SJSA1 (cell line): Measurements from ENCODE around the gene USP27X. TPM values are rescaled to one million over a fixed set of nuclear protein-coding genes. Genes with fewer than 3 reads are reported as not detected.

ENCODE experiments used
- DNase-seq, 2 experiments: peaks; one replicate each; pipeline ENCODE4 v3.0.0-alpha.2; 2015 to 2020; ENCODE audit warnings: low spot score in 2 of 2, low read depth in 1 of 2
- H3K27ac ChIP-seq: fragments of 250-450 bp; sonication (Bioruptor Pico); 2 replicates; pipeline ENCODE4 v1.5.1; 2020; ENCODE audit warnings: mild to moderate bottlenecking, moderate library complexity
- H3K27me3 ChIP-seq: fragments of 250-450 bp; sonication (Bioruptor Pico); replicated peaks from 2 replicates; pipeline ENCODE4 v1.5.1; 2020; ENCODE audit warnings: mild to moderate bottlenecking, moderate library complexity
- H3K36me3 ChIP-seq: fragments of 250-450 bp; sonication (Bioruptor Pico); 2 replicates; pipeline ENCODE4 v1.5.1; 2020; ENCODE audit warnings: mild to moderate bottlenecking
- H3K4me1 ChIP-seq: fragments of 250-450 bp; sonication (Bioruptor Pico); replicated peaks from 2 replicates; pipeline ENCODE4 v1.6.1; 2021; ENCODE audit warnings: mild to moderate bottlenecking
- H3K4me3 ChIP-seq: fragments of 250-450 bp; sonication (Bioruptor Pico); 2 replicates; pipeline ENCODE4 v1.5.1; 2020; ENCODE audit warnings: mild to moderate bottlenecking
- H3K9me3 ChIP-seq: fragments of 250-450 bp; sonication (Bioruptor Pico); replicated peaks from 2 replicates; pipeline ENCODE4 v1.5.1; 2020; ENCODE audit warnings: mild to moderate bottlenecking
- total RNA-seq: library from RNA; depleted of rRNA; stranded (reverse); fragments of >200 nt; shearing (Covaris generic); gene quantifications from 2 replicates; pipeline ENCODE4 v1.2.3, GENCODE V29; 2014; rRNA removed

The USP27X gene
- total RNA-seq: 0.66 and 0.87 TPM in 2 replicates

DNA sequence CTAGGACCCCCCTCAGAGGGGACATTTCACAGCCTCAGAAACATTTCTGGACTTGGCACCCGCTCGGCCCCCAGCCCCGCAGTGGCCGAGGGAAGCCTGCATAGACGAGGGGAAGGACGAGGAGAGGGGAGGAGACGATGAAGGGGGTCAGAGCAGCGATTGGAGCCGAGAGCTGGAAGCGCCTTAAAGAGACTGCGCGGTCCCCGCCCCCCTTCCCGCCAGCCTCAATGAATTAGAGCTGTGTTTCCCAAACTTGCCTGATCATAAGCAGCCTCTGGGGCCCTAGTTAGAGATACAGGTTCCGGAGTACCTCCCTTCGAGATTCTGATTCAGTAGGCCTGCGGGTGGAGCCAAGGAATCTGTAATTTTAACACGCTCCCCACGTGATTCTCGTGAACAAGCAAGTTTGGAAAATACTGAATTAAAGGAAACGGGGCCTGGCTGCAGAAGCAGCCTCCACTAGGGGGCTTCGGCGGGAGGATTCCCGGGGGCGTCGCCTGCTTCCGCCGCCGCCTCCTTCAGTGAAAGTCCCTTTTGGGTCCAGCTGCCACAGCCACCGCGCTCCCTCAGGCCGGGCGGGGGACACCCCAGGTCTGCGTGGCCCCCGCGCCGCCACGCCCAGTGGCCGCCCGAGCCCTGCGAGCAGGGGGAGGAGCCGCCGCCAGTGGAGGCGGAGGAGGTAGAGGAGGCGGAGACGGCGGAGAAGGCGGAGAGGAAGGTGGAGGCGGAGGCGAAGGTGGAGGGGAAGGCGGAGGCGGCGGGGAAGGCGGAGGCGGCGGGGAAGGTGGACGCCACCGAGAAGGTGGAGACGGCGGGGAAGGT, at the start of gene USP27X:
USP27X (plus strand) TSS at position 651 of the 822 bp plus-strand sequence. CDS start 824 bp downstream, outside the sequence.
- H3K9me3 ChIP-seq: no peaks in the 10 kb centered on the region
- H3K4me3 ChIP-seq: peak within 1 kb of the TSS; percentile 52
- no peaks in the 10 kb centered on the region for H3K27me3 ChIP-seq
- H3K4me1 ChIP-seq: 0 out of 2 replicates have a peak, but pooled peaks cover 3% of the 10 kb centered on the region
- H3K36me3 ChIP-seq: no peaks in the 10 kb centered on the region
- no peak within 1 kb of the TSS for H3K27ac ChIP-seq
- DNase-seq: peak; percentile 77 to 78

GRCh38 chrX:49838374-49838773, 40.9 kb upstream of the USP27X start:
- DNase-seq: peak in 1 of 2 experiments; percentile 0
- Histone ChIP-seq H3K4me3 (no peak overlapping the region), H3K27me3 (no peaks in the 10 kb centered on the region), H3K27ac (no peak overlapping the region), H3K36me3 (no peaks in the 10 kb centered on the region), H3K9me3 (no peaks in the 10 kb centered on the region), H3K4me1 (no peaks in the 10 kb centered on the region)

DNA sequence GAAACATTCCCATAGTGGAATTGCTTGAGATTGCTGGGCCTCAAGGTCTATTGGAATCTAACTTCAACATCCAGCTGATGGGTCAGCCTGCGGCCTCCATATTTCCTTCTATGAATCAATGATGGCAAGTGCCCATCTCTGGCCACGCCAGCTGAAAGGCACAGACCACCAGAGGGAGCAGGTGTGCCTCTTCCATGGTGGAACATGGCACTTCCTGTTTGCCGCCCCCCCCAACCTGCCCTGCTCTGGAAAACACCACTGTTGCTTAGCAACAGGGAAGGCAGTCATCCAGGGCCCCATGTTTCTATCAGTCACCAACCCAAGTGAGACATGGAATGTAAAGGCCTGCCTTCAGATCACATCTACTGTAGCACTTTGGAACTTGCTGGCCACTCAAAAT, 38.6 kb upstream of the USP27X start:
- H3K27ac ChIP-seq: no peak overlapping the region
- peak; percentile 4 to 46 for DNase-seq
- no peaks in the 10 kb centered on the region for H3K9me3 ChIP-seq
- H3K27me3 ChIP-seq: no peaks in the 10 kb centered on the region
- no peak overlapping the region for H3K4me3 ChIP-seq
- H3K36me3 ChIP-seq: no peaks in the 10 kb centered on the region
- no peaks in the 10 kb centered on the region for H3K4me1 ChIP-seq

DNA sequence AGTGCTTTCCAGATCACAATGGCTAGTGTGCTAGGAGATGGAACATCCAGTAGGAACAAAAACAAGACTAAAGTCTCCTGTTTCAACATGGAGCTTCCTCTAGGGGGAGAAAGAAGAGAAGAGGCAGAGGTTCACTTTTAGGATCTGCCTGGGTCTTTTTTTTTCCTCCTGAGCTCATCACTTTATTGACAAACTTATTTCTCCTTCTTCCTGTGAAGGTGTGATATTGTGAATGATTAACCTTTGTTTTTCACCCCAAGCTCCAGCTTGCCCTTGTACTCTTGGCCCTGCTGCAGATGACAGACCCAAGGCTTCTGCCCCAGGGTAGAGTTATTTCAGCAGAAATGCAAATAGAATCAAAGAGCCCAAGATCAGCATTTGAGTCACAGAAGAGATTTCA, 36.7 kb upstream of the USP27X start:
- H3K27me3 ChIP-seq: no peaks in the 10 kb centered on the region
- H3K36me3 ChIP-seq: no peaks in the 10 kb centered on the region
- no peaks in the 10 kb centered on the region for H3K4me1 ChIP-seq
- no peak for DNase-seq
- H3K9me3 ChIP-seq: no peaks in the 10 kb centered on the region
- no peak overlapping the region for H3K27ac ChIP-seq
- H3K4me3 ChIP-seq: no peak overlapping the region

DNA sequence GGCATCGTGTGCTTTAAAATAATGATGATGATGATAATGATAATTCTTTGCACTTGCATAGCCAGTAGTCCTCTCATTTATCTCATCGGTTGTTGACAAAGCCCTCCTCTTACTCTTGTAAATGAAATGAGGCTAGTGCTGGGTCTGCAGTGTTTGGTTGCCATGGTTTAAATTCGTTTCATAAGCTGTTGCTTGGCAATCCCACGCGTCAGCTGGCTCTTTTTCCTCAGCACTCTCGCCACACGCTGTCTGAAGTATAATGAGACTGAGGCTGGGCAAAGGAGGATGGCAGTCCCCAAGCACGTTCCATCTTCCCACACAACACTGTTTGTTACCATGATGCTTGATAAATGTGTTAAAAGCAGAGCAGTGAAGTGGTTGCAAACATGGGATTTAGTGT, 34.7 kb upstream of the USP27X start:
- no peaks in the 10 kb centered on the region for H3K36me3 ChIP-seq
- H3K27ac ChIP-seq: no peak overlapping the region
- no peaks in the 10 kb centered on the region for H3K9me3 ChIP-seq
- no peaks in the 10 kb centered on the region for H3K4me1 ChIP-seq
- no peaks in the 10 kb centered on the region for H3K27me3 ChIP-seq
- DNase-seq: no peak
- no peak overlapping the region for H3K4me3 ChIP-seq

GRCh38 chrX:49845701-49846403, 33.4 kb upstream of the USP27X start:
- no peak overlapping the region for H3K4me3 ChIP-seq
- H3K36me3 ChIP-seq: no peaks in the 10 kb centered on the region
- no peak for DNase-seq
- no peak overlapping the region for H3K27ac ChIP-seq
- no peaks in the 10 kb centered on the region for H3K27me3 ChIP-seq
- no peaks in the 10 kb centered on the region for H3K4me1 ChIP-seq
- no peaks in the 10 kb centered on the region for H3K9me3 ChIP-seq

DNA sequence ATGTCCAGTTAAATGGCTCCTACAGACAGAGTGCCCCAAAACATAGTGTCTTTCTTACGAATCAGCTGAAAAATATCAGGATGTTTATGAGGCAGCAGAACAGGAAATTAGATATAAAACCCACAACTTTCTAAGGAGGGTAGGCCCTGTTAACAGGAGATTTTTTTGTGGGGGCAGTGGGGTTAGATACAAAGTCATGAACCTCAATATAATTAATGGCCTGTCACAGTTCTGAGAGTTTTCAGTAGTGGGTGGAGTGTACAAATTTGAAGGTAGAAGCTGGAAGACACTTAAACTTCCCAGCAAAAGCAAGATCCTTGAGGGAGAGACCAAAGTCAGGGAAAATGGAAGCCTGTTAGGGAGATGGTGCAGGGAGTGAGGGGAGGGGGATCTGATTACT, 32.8 kb upstream of the USP27X start:
- H3K4me1 ChIP-seq: no peaks in the 10 kb centered on the region
- H3K9me3 ChIP-seq: no peaks in the 10 kb centered on the region
- H3K36me3 ChIP-seq: no peaks in the 10 kb centered on the region
- no peak overlapping the region for H3K4me3 ChIP-seq
- no peak overlapping the region for H3K27ac ChIP-seq
- no peak for DNase-seq
- H3K27me3 ChIP-seq: no peaks in the 10 kb centered on the region

DNA sequence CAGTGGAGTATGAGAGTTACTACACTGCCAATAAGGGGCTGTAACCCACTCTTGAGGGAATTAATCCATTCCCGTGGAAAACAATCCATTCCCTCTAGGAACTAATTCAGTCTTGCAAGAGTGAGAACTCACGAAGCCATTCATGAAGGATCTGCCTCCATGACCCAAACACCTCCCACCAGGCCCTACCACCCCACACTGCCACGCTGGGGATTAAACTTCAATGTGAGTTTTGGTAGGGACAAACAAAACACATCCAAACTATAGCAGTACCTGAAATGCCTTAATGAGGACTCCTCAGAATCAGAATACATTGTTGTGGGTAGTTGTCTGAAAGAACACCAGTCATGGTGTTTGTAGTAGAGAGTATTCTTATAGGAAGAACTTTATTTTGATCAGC, 31.0 kb upstream of the USP27X start:
- no peak overlapping the region for H3K4me3 ChIP-seq
- H3K4me1 ChIP-seq: no peaks in the 10 kb centered on the region
- no peaks in the 10 kb centered on the region for H3K9me3 ChIP-seq
- no peaks in the 10 kb centered on the region for H3K27me3 ChIP-seq
- no peaks in the 10 kb centered on the region for H3K36me3 ChIP-seq
- H3K27ac ChIP-seq: no peak overlapping the region
- DNase-seq: no peak

DNA sequence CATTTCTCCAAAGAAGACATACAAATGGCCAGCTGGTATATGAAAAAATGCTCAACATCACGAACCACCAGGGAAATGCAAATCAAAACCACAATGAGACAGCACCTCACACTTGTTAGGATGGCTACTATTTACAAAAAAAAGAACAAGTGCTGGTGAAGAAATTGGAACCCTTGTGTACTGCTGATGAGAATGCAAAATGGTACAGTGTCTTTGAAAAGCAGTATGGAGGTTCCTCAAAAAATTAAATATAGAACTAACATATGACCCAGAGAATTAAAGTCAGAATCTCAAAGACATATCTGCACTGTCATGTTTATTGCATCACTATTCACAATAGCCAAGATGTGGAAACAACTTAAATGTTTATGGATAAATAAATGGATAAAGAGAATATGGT, 29.3 kb upstream of the USP27X start:
- DNase-seq: no peak
- Histone ChIP-seq H3K4me1 (no peaks in the 10 kb centered on the region), H3K27me3 (no peaks in the 10 kb centered on the region), H3K4me3 (no peak overlapping the region), H3K9me3 (no peaks in the 10 kb centered on the region), H3K36me3 (no peaks in the 10 kb centered on the region), H3K27ac (no peak overlapping the region)

- no peak overlapping the region for H3K4me3 ChIP-seq
- no peaks in the 10 kb centered on the region for H3K27me3 ChIP-seq
- no peaks in the 10 kb centered on the region for H3K36me3 ChIP-seq
- no peaks in the 10 kb centered on the region for H3K9me3 ChIP-seq
- no peak for DNase-seq
- H3K4me1 ChIP-seq: no peaks in the 10 kb centered on the region
- H3K27ac ChIP-seq: no peak overlapping the region
Observed at GRCh38 chrX:49853661-49854060, 25.6 kb upstream of the USP27X start.

DNA sequence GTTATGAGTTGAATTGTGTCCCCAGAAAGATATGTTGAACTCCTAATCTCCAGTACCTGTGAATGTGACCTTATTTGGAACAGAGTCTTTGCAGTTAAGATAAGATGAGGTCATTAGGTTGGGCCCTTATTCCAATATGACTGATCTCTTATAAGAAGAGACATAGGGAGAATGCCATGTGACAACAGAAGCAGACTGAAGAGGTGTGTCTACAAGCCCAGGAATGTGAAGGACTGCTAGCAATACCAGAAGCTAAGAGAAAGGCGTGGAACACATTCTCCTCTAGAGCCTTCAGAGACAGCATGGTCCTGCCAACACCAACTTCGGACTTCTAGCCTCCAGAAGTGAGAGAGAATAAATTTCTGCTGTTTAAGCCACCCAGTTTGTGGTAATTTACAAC, 22.5 kb upstream of the USP27X start:
- Histone ChIP-seq H3K27me3 (no peaks in the 10 kb centered on the region), H3K36me3 (no peaks in the 10 kb centered on the region), H3K9me3 (no peaks in the 10 kb centered on the region), H3K4me3 (no peak overlapping the region), H3K27ac (no peak overlapping the region), H3K4me1 (no peaks in the 10 kb centered on the region)
- no peak for DNase-seq

GRCh38 chrX:49858341-49858740, 20.9 kb upstream of the USP27X start:
- Histone ChIP-seq H3K27ac (no peak overlapping the region), H3K36me3 (no peaks in the 10 kb centered on the region), H3K9me3 (no peaks in the 10 kb centered on the region), H3K27me3 (no peaks in the 10 kb centered on the region), H3K4me1 (no peaks in the 10 kb centered on the region), H3K4me3 (no peak overlapping the region)
- no peak for DNase-seq

DNA sequence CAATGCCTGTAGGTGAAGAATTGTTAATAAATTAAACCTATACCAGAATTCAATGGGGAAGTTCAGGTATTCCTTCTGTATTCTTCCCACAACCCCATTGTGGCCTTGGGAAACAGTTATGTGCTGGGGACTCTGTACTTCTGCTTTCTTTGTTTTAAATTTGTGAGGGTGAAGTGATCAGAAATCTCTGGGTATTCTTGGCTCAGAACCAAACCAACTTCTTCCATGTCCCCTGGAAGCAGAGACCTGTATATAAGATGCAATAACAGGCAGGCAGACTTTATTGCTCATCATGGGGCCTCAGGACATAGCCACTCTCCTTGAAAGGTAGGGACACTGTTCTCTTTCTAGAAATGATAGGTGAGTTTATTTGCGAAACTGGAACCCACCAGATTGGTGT, 19.8 kb upstream of the USP27X start:
- Histone ChIP-seq H3K9me3 (no peaks in the 10 kb centered on the region), H3K4me1 (no peaks in the 10 kb centered on the region), H3K27me3 (no peaks in the 10 kb centered on the region), H3K27ac (no peak overlapping the region), H3K36me3 (no peaks in the 10 kb centered on the region), H3K4me3 (no peak overlapping the region)
- DNase-seq: no peak

- no peaks in the 10 kb centered on the region for H3K27me3 ChIP-seq
- no peaks in the 10 kb centered on the region for H3K4me1 ChIP-seq
- H3K27ac ChIP-seq: no peak overlapping the region
- no peak overlapping the region for H3K4me3 ChIP-seq
- H3K9me3 ChIP-seq: no peaks in the 10 kb centered on the region
- DNase-seq: no peak
- H3K36me3 ChIP-seq: no peaks in the 10 kb centered on the region
Observed at GRCh38 chrX:49860867-49861535, 18.3 kb upstream of the USP27X start.
